IMR-90 (cell line): ENCODE results near the gene TRIM28. TPM values are rescaled to one million over a fixed set of nuclear protein-coding genes. Genes with fewer than 3 reads are reported as not detected.

ENCODE experiments used
- ATAC-seq: fragments of 200-7000 bp; cut with Tn5 transposase; 2 replicates; pipeline ENCODE4 v1.9.1; 2020; ENCODE audit warnings: low read depth, mild to moderate bottlenecking, moderate library complexity
- BruUV-seq: library from RNA; stranded (reverse); fragments of 400-500 nt; replicated peaks from 2 replicates; lab custom pipeline; 2021; lab: Mats Ljungman, UMichigan
- CTCF ChIA-PET: fragments of 300-600 bp; formaldehyde crosslinking; extraction: SDS; loops from one replicate; lab custom pipeline; 2021; ENCODE audit warnings: antibody characterized with exemption; lab: Yijun Ruan, JAX
- POLR2A ChIA-PET: fragments of 300-600 bp; sonication (Branson Sonifier 250); formaldehyde crosslinking; loops from one replicate; lab custom pipeline; 2022; ENCODE audit warnings: antibody characterized with exemption; ENCODE audit not compliant: unreplicated experiment; lab: Charles Lee
- DNase-seq: peaks from one replicate; pipeline ENCODE4 v3.0.0; 2013
- H2AFZ ChIP-seq: replicated peaks from 2 replicates; pipeline ENCODE3; 2013; ENCODE audit warnings: low read length, mild to moderate bottlenecking; ENCODE audit not compliant: poor library complexity
- H2AK5ac ChIP-seq: 2 replicates; pipeline ENCODE4 v1.6.1; 2013; ENCODE audit warnings: low read depth, low read length, inconsistent platforms
- H2AK9ac ChIP-seq: replicated peaks from 2 replicates; pipeline ENCODE3; 2013; ENCODE audit warnings: mild to moderate bottlenecking, low read depth, low read length, moderate library complexity; ENCODE audit not compliant: poor library complexity
- H2BK120ac ChIP-seq: 2 replicates; pipeline ENCODE4 v1.6.1; 2013; ENCODE audit warnings: low read depth, low read length, inconsistent platforms
- H2BK15ac ChIP-seq: 3 replicates; pipeline ENCODE4 v1.6.1; 2013; ENCODE audit warnings: low read depth, low read length, inconsistent platforms
- H2BK20ac ChIP-seq: 2 replicates; pipeline ENCODE4 v1.6.1; 2013; ENCODE audit warnings: low read depth, mild to moderate bottlenecking, inconsistent platforms, low read length, moderate library complexity
- H2BK5ac ChIP-seq: 2 replicates; pipeline ENCODE4 v1.6.1; 2013; ENCODE audit warnings: mild to moderate bottlenecking, low read depth, low read length, inconsistent platforms; ENCODE audit not compliant: poor library complexity, severe bottlenecking
- H3K14ac ChIP-seq: replicated peaks from 2 replicates; pipeline ENCODE4 v1.6.1; 2013; ENCODE audit warnings: low read depth, low read length, inconsistent platforms
- H3K18ac ChIP-seq: 2 replicates; pipeline ENCODE4 v1.6.1; 2013; ENCODE audit warnings: low read depth, low read length, control low read depth
- H3K23ac ChIP-seq: 2 replicates; pipeline ENCODE4 v1.6.1; 2013; ENCODE audit warnings: low read depth, low read length, inconsistent platforms
- H3K27ac ChIP-seq: 2 replicates; pipeline ENCODE4 v1.5.1; 2013; ENCODE audit warnings: mild to moderate bottlenecking, control low read depth, low read length; ENCODE audit not compliant: insufficient read depth
- H3K27me3 ChIP-seq: 2 replicates; pipeline ENCODE4 v1.6.1; 2013; ENCODE audit warnings: low read length; ENCODE audit not compliant: control insufficient read depth, insufficient read depth
- H3K36me3 ChIP-seq: 2 replicates; pipeline ENCODE4 v1.6.1; 2013; ENCODE audit warnings: low read length, mixed read lengths; ENCODE audit not compliant: control insufficient read depth, insufficient read depth
- H3K4ac ChIP-seq: 2 replicates; pipeline ENCODE4 v1.6.1; 2013; ENCODE audit warnings: low read depth, low read length, inconsistent platforms
- H3K4me1 ChIP-seq: 2 replicates; pipeline ENCODE4 v1.6.1; 2013; ENCODE audit warnings: low read length, mixed read lengths; ENCODE audit not compliant: control insufficient read depth, insufficient read depth
- H3K4me2 ChIP-seq: 2 replicates; pipeline ENCODE4 v1.6.1; 2013; ENCODE audit warnings: low read depth, mild to moderate bottlenecking, control low read depth, low read length, moderate library complexity
- H3K4me3 ChIP-seq: 2 replicates; pipeline ENCODE4 v1.5.1; 2013; ENCODE audit warnings: low read depth, mild to moderate bottlenecking, control low read depth, low read length, moderate library complexity; ENCODE audit not compliant: insufficient read depth
- H3K56ac ChIP-seq: 2 replicates; pipeline ENCODE4 v1.6.1; 2013; ENCODE audit warnings: low read length, inconsistent platforms; ENCODE audit not compliant: insufficient read depth; ENCODE audit errors: extremely low read depth
- H3K79me1 ChIP-seq, 2 experiments: 2 replicates each; pipeline ENCODE4 v1.6.1; 2013; ENCODE audit warnings: low read length in 2 of 2, inconsistent platforms in 1 of 2, low read depth in 1 of 2
- H3K9ac ChIP-seq: 2 replicates; pipeline ENCODE4 v1.6.1; 2013; ENCODE audit warnings: low read depth, low read length, control low read depth
- H3K9me1 ChIP-seq: 2 replicates; pipeline ENCODE4 v1.6.1; 2013; ENCODE audit warnings: low read length, inconsistent platforms; ENCODE audit not compliant: insufficient read depth
- H3K9me3 ChIP-seq: 2 replicates; pipeline ENCODE4 v1.6.1; 2013; ENCODE audit warnings: low read length; ENCODE audit not compliant: control insufficient read depth, insufficient read depth
- H4K20me1 ChIP-seq: 2 replicates; pipeline ENCODE4 v1.6.1; 2013; ENCODE audit warnings: low read length, inconsistent platforms; ENCODE audit not compliant: insufficient read depth
- H4K5ac ChIP-seq: 2 replicates; pipeline ENCODE4 v1.6.1; 2013; ENCODE audit warnings: mild to moderate bottlenecking, low read depth, low read length, control low read depth
- H4K8ac ChIP-seq, 2 experiments: 2 replicates each; pipeline ENCODE4 v1.6.1; 2013; ENCODE audit warnings: low read depth in 2 of 2, low read length in 2 of 2, control low read depth in 1 of 2, inconsistent platforms in 1 of 2
- H4K91ac ChIP-seq: 2 replicates; pipeline ENCODE4 v1.6.1; 2013; ENCODE audit warnings: low read depth, low read length, inconsistent platforms; ENCODE audit not compliant: insufficient read depth
- BHLHE40 ChIP-seq: fragments of 150-350 bp; IDR thresholded peaks from 2 replicates; pipeline ENCODE4 v1.6.1; 2016; ENCODE audit warnings: mild to moderate bottlenecking, low read depth, low read length
- NFE2L2 ChIP-seq: fragments of 150-350 bp; IDR thresholded peaks from 2 replicates; pipeline ENCODE4 v1.6.1; 2016; ENCODE audit warnings: low read depth, mild to moderate bottlenecking, low read length
- POLR2A ChIP-seq: IDR thresholded peaks from 2 replicates; pipeline ENCODE4 v1.6.1; 2012; ENCODE audit warnings: mild to moderate bottlenecking, low read depth, low read length
- RAD21 ChIP-seq: IDR thresholded peaks from 2 replicates; pipeline ENCODE4 v1.6.1; 2012; ENCODE audit warnings: low read length, improper control_type of control experiment
- SMC3 ChIP-seq: fragments of 150-350 bp; IDR thresholded peaks from 2 replicates; pipeline ENCODE4 v1.6.1; 2016; ENCODE audit warnings: low read depth, mild to moderate bottlenecking, antibody characterized with exemption, low read length, moderate library complexity
- WGBS, 2 experiments: methylation state at CpG; one replicate each; pipeline versions ENCODE4 v1.1.5 to v1.1.7; 2013; ENCODE audit warnings: missing lambda C conversion rate in 2 of 2; ENCODE audit not compliant: insufficient read length in 1 of 2; ENCODE audit errors: extremely low coverage in 2 of 2; 5-methylcytosine and 5-hydroxymethylcytosine counted together
- dilution Hi-C: fragments of 300-500 bp; cut with HindIII; formaldehyde crosslinking; loops from one replicate; pipeline ENCODE4 v1.14.3; 2018; ENCODE audit warnings: low sequenced_read_pairs; ENCODE audit not compliant: unreplicated experiment
- in situ Hi-C: fragments of 300-500 bp; cut with MboI; formaldehyde crosslinking; loops from 3 replicates; pipeline ENCODE4 v1.14.3; 2019; ENCODE audit warnings: low sequenced_read_pairs, inconsistent platforms, mixed read lengths
- intact Hi-C: fragments of 100-400 bp; cut with micrococcal nuclease; formaldehyde crosslinking; loops from 2 replicates; pipeline ENCODE4 v1.10.0; 2022
- polyA plus RNA-seq, 3 experiments: library from polyadenylated mRNA; depleted of rRNA; stranded (reverse); fragments of >200 nt; gene quantifications; 2 replicates each; pipeline ENCODE4 v1.2.3, GENCODE V29; 2012; ENCODE audit warnings: low replicate concordance in 1 of 3
- total RNA-seq: library from RNA; depleted of rRNA; stranded (reverse); fragments of >200 nt; gene quantifications from 2 replicates; pipeline ENCODE4 v1.2.3, GENCODE V29; 2012
- TF ChIP-seq, protein P1 (sequence below): fragments of 150-350 bp; IDR thresholded peaks from 2 replicates; pipeline ENCODE4 v1.6.1; 2016; ENCODE audit warnings: low read depth, mild to moderate bottlenecking, low read length, moderate library complexity, borderline replicate concordance
- TF ChIP-seq, protein P2 (sequence below): fragments of 150-350 bp; IDR thresholded peaks from 2 replicates; pipeline ENCODE4 v1.6.1; 2017; ENCODE audit warnings: mild to moderate bottlenecking, antibody characterized with exemption, low read length, low read depth

The TRIM28 gene
- total and polyA plus RNA-seq, 2 of the 4 experiments (the other 2 are of a cell fraction) = 349 to 465 TPM

- Histone ChIP-seq H3K9me1 (peaks cover 8% of the 10 kb centered on the region), H2BK20ac (no peak overlapping the region), H3K79me1 (peaks cover 4 to 65% of the 10 kb centered on the region in 2 experiments; a peak in 3 of 4 replicates), H4K91ac (no peak overlapping the region), H3K4me1 (peaks cover 6% of the 10 kb centered on the region), H3K27me3 (no peaks in the 10 kb centered on the region), H4K8ac (no peak overlapping the region), H3K36me3 (peaks cover 18% of the 10 kb centered on the region), H3K56ac (no peak overlapping the region), H2BK15ac (no peak overlapping the region), H2BK5ac (no peak overlapping the region), H3K14ac (no peak overlapping the region), H3K27ac (no peak overlapping the region), H3K18ac (no peak overlapping the region), H4K5ac (no peak overlapping the region), H3K4me3 (no peak overlapping the region), H3K9me3 (no peaks in the 10 kb centered on the region), H4K20me1 (peaks cover 26% of the 10 kb centered on the region), H2AK9ac (no peak overlapping the region), H3K4ac (no peak overlapping the region), H2AK5ac (no peak overlapping the region), H2BK120ac (no peak overlapping the region), H3K23ac (no peak overlapping the region), H2AFZ (no peak overlapping the region), H3K4me2 (no peak overlapping the region; the same call in 1 of the 2 replicates), H3K9ac (no peak overlapping the region)
- ChIA-PET CTCF (no interaction called here), POLR2A (no interaction called here)
- in situ Hi-C loops = no loop called here
- intact Hi-C loops = loop anchor here (5.0 kb wide), 1 partner anchor 210 kb away; the partner anchor contains the start of gene ERVK3-1
- no peak for TF ChIP-seq BHLHE40
- TF ChIP-seq POLR2A = no peak
- no peak for TF ChIP-seq RAD21
- TF ChIP-seq NFE2L2 = no peak
- TF ChIP-seq, protein P1, sequence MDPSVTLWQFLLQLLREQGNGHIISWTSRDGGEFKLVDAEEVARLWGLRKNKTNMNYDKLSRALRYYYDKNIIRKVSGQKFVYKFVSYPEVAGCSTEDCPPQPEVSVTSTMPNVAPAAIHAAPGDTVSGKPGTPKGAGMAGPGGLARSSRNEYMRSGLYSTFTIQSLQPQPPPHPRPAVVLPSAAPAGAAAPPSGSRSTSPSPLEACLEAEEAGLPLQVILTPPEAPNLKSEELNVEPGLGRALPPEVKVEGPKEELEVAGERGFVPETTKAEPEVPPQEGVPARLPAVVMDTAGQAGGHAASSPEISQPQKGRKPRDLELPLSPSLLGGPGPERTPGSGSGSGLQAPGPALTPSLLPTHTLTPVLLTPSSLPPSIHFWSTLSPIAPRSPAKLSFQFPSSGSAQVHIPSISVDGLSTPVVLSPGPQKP = no peak
- no peak for TF ChIP-seq SMC3
- TF ChIP-seq, protein P2, sequence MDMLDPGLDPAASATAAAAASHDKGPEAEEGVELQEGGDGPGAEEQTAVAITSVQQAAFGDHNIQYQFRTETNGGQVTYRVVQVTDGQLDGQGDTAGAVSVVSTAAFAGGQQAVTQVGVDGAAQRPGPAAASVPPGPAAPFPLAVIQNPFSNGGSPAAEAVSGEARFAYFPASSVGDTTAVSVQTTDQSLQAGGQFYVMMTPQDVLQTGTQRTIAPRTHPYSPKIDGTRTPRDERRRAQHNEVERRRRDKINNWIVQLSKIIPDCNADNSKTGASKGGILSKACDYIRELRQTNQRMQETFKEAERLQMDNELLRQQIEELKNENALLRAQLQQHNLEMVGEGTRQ = no peak
- dilution Hi-C loops = no loop called here
- BruUV-seq = no TSS peak
- WGBS, 2 experiments = 95% methylated on average over 32 of the region's 65 CpGs; no CpG with 5 or more reads in 1 of the 2 experiments
- ATAC-seq = no peak
- no peak for DNase-seq
These were observed 26.7 kb upstream of the TRIM28 start for GRCh38 chr19:58516964-58517833.
